BLaER1 treated with 17β-estradiol and CSF1 and Interleukin-3, amounts not matched to agents 10 nM and 100 nM (cell line): ENCODE measurements around the gene ADGRD1.

Source experiments
- H3K27ac ChIP-seq, 11 experiments: shearing (Covaris generic); formaldehyde crosslinking; 2 replicates each; pipeline ENCODE4 v1.8.1; 2022
- H3K27me3 ChIP-seq, 11 experiments: shearing (Covaris generic); formaldehyde crosslinking; 2 replicates each; pipeline ENCODE4 v1.8.1; 2022
- H3K36me3 ChIP-seq, 11 experiments: shearing (Covaris generic); formaldehyde crosslinking; 2 replicates each; pipeline ENCODE4 v1.8.1; 2022
- H3K4me1 ChIP-seq, 10 experiments: shearing (Covaris generic); formaldehyde crosslinking; 2 replicates each; pipeline ENCODE4 v1.8.1; 2022
- H3K4me2 ChIP-seq, 11 experiments: shearing (Covaris generic); formaldehyde crosslinking; 2 replicates each; pipeline ENCODE4 v1.8.1; 2022
- H3K4me3 ChIP-seq, 10 experiments: shearing (Covaris generic); formaldehyde crosslinking; 2 replicates each; pipeline ENCODE4 v1.8.1; 2022
- H3K9ac ChIP-seq, 11 experiments: shearing (Covaris generic); formaldehyde crosslinking; 2 replicates each; pipeline ENCODE4 v1.8.1; 2022
- H3K9me3 ChIP-seq, 11 experiments: shearing (Covaris generic); formaldehyde crosslinking; replicated peaks in 1 of 11; 2 replicates each; pipeline ENCODE4 v1.8.1; 2022
- H4K20me1 ChIP-seq, 11 experiments: shearing (Covaris generic); formaldehyde crosslinking; 2 replicates each; pipeline ENCODE4 v1.8.1; 2022
- Cebpa-rat ChIP-seq, 11 experiments: shearing (Covaris generic); IDR thresholded peaks; 2 replicates each; pipeline ENCODE4 v1.8.1; 2022

ADGRD1 gene

GRCh38 chr12:131047789-131048610 is 94.3 kb downstream of the ADGRD1 start:
- no peak for TF ChIP-seq Cebpa-rat (IDR thresholded peaks at IDR 0.05)
- H3K9ac ChIP-seq, result peak overlapping the region in 10 of 11 experiments; percentile 11 to 74 (median 49); a peak in 14 of 22 replicates

GRCh38 chr12:131048611-131048990 is 94.9 kb downstream of the ADGRD1 start:
- peak overlapping the region in 5 of 10 experiments; percentile 12 to 39 (median 18); a peak in 5 of 20 replicates for H3K4me3 ChIP-seq
- H3K4me2 ChIP-seq, result peak overlapping the region; percentile 80 to 95 (median 92)
- peaks cover 0 to 8% (median 0%) of the 10 kb centered on the region in 11 experiments; a peak in 2 of 22 replicates for H3K9me3 ChIP-seq
- H3K4me1 ChIP-seq, result peaks cover 53 to 92% (median 89%) of the 10 kb centered on the region in 10 experiments
- H3K36me3 ChIP-seq, result no peaks in the 10 kb centered on the region
- no peaks in the 10 kb centered on the region for H4K20me1 ChIP-seq
- H3K9ac ChIP-seq, result peak overlapping the region in 8 of 11 experiments; percentile 35 to 74 (median 54); a peak in 13 of 22 replicates
- H3K27me3 ChIP-seq, result peaks cover 0 to 4% (median 0%) of the 10 kb centered on the region in 11 experiments; a peak in 5 of 22 replicates
- H3K27ac ChIP-seq, result peak overlapping the region in 9 of 11 experiments; percentile 6 to 84 (median 62); a peak in 16 of 22 replicates
- no peak for TF ChIP-seq Cebpa-rat (IDR thresholded peaks at IDR 0.05)

More at GRCh38 chr12:131047789-131048610, 94.3 kb downstream of the ADGRD1 start:
- peaks cover 59 to 92% (median 89%) of the 10 kb centered on the region in 10 experiments for H3K4me1 ChIP-seq
- peaks cover 0 to 8% (median 0%) of the 10 kb centered on the region in 11 experiments; a peak in 2 of 22 replicates for H3K9me3 ChIP-seq
- peak overlapping the region; percentile 80 to 95 (median 92) for H3K4me2 ChIP-seq
- H4K20me1 ChIP-seq, result no peaks in the 10 kb centered on the region
- H3K27me3 ChIP-seq, result peaks cover 0 to 10% (median 0%) of the 10 kb centered on the region in 11 experiments; a peak in 5 of 22 replicates
- peak overlapping the region in 10 of 11 experiments; percentile 49 to 84 (median 62); a peak in 21 of 22 replicates for H3K27ac ChIP-seq
- H3K36me3 ChIP-seq, result no peaks in the 10 kb centered on the region
- H3K4me3 ChIP-seq, result peak overlapping the region in 6 of 10 experiments; percentile 7 to 39 (median 16); a peak in 9 of 20 replicates

DNA sequence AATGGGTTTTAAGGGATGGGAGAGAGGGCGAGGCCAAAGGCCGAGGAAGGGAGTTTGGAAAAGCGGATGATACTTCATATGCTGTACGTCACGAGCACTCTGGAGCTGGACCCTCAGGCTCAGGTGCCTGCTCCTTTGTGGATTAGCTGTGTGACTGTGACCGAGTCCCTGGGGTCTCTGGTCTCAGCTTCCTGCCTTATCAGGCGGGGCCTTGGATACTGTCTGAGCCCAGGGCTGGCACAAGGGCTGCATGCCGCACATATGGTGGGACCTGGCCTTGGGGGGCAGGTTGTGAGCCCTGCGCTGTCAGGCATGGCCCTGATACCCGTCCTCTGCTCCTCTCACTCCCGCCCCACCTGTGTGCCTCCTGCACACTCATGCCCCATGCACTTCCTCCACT is 95.3 kb downstream of the ADGRD1 start:
- Histone ChIP-seq H3K4me1 (peaks cover 49 to 92% (median 89%) of the 10 kb centered on the region in 10 experiments), H3K9me3 (peaks cover 0 to 8% (median 0%) of the 10 kb centered on the region in 11 experiments; a peak in 2 of 22 replicates), H3K4me3 (peak overlapping the region in 2 of 10 experiments; percentile 18 to 37; a peak in 3 of 20 replicates), H3K9ac (peak overlapping the region in 7 of 11 experiments; percentile 35 to 74 (median 61); a peak in 12 of 22 replicates), H3K36me3 (no peaks in the 10 kb centered on the region), H4K20me1 (no peaks in the 10 kb centered on the region), H3K4me2 (peak overlapping the region; percentile 80 to 95 (median 92)), H3K27me3 (peaks cover 0 to under 1% (median 0%) of the 10 kb centered on the region in 11 experiments; a peak in 1 of 22 replicates), H3K27ac (peak overlapping the region in 8 of 11 experiments; percentile 6 to 84 (median 68); a peak in 15 of 22 replicates)
- TF ChIP-seq Cebpa-rat (IDR thresholded peaks at IDR 0.05), result no peak

GRCh38 chr12:131049549-131050339 is 96.0 kb downstream of the ADGRD1 start:
- Histone ChIP-seq H4K20me1 (no peaks in the 10 kb centered on the region), H3K4me1 (peaks cover 43 to 93% (median 89%) of the 10 kb centered on the region in 10 experiments)

GRCh38 chr12:131050463-131051154 is 96.9 kb downstream of the ADGRD1 start:
- H3K36me3 ChIP-seq, result no peaks in the 10 kb centered on the region
- H3K4me1 ChIP-seq, result peaks cover 38 to 93% (median 89%) of the 10 kb centered on the region in 10 experiments
- peak overlapping the region in 1 of 11 experiments; percentile 15; a peak in 3 of 22 replicates for H3K9ac ChIP-seq
- H3K4me3 ChIP-seq, result peak overlapping the region in 2 of 10 experiments; percentile 18 to 32; a peak in 1 of 20 replicates
- H3K27me3 ChIP-seq, result peaks cover 0 to 17% (median 0%) of the 10 kb centered on the region in 11 experiments; a peak in 7 of 22 replicates
- no peak for TF ChIP-seq Cebpa-rat (IDR thresholded peaks at IDR 0.05)
- H4K20me1 ChIP-seq, result no peaks in the 10 kb centered on the region
- peaks cover 0 to 8% (median 0%) of the 10 kb centered on the region in 11 experiments; a peak in 2 of 22 replicates for H3K9me3 ChIP-seq
- peak overlapping the region; percentile 80 to 95 (median 92); a peak in 21 of 22 replicates for H3K4me2 ChIP-seq
- H3K27ac ChIP-seq, result peak overlapping the region in 9 of 11 experiments; percentile 9 to 83 (median 62); a peak in 16 of 22 replicates

More at GRCh38 chr12:131049549-131050339, 96.0 kb downstream of the ADGRD1 start:
- Histone ChIP-seq H3K27me3 (peaks cover 0 to 8% (median 0%) of the 10 kb centered on the region in 11 experiments; a peak in 6 of 22 replicates), H3K27ac (peak overlapping the region in 9 of 11 experiments; percentile 6 to 84 (median 65); a peak in 18 of 22 replicates), H3K4me3 (peak overlapping the region in 2 of 10 experiments; percentile 18 to 32; a peak in 2 of 20 replicates), H3K4me2 (peak overlapping the region; percentile 80 to 95 (median 92)), H3K9ac (peak overlapping the region in 2 of 11 experiments; percentile 74; a peak in 3 of 22 replicates), H3K9me3 (peaks cover 0 to 8% (median 0%) of the 10 kb centered on the region in 11 experiments; a peak in 2 of 22 replicates), H3K36me3 (no peaks in the 10 kb centered on the region)
- TF ChIP-seq Cebpa-rat (IDR thresholded peaks at IDR 0.05), result no peak

GRCh38 chr12:131051155-131051473 is 97.4 kb downstream of the ADGRD1 start:
- peaks cover 39 to 98% (median 94%) of the 10 kb centered on the region in 10 experiments for H3K4me1 ChIP-seq
- peaks cover 0 to 22% (median 0%) of the 10 kb centered on the region in 11 experiments; a peak in 7 of 22 replicates for H3K27me3 ChIP-seq
- H3K36me3 ChIP-seq, result no peaks in the 10 kb centered on the region
- peaks cover 0 to 8% (median 0%) of the 10 kb centered on the region in 11 experiments; a peak in 2 of 22 replicates for H3K9me3 ChIP-seq
- TF ChIP-seq Cebpa-rat (IDR thresholded peaks at IDR 0.05), result no peak
- no peaks in the 10 kb centered on the region for H4K20me1 ChIP-seq
- peak overlapping the region in 3 of 11 experiments; percentile 69 to 83 (median 82); a peak in 5 of 22 replicates for H3K27ac ChIP-seq
- H3K9ac ChIP-seq, result no peak overlapping the region
- no peak overlapping the region for H3K4me3 ChIP-seq
- H3K4me2 ChIP-seq, result peak overlapping the region in 9 of 11 experiments; percentile 80 to 95 (median 92); a peak in 16 of 22 replicates

GRCh38 chr12:131052063-131052781 is 98.5 kb downstream of the ADGRD1 start:
- H3K27ac ChIP-seq, result peak overlapping the region in 1 of 11 experiments; percentile 12; a peak in 2 of 22 replicates
- no peak overlapping the region; a peak in 1 of 22 replicates for H3K9ac ChIP-seq
- no peak overlapping the region for H3K4me3 ChIP-seq
- no peaks in the 10 kb centered on the region for H3K36me3 ChIP-seq
- H3K27me3 ChIP-seq, result peaks cover 0 to 33% (median under 1%) of the 10 kb centered on the region in 11 experiments; a peak in 9 of 22 replicates
- H3K4me2 ChIP-seq, result peak overlapping the region in 8 of 11 experiments; percentile 34 to 95 (median 80); a peak in 15 of 22 replicates
- TF ChIP-seq Cebpa-rat (IDR thresholded peaks at IDR 0.05), result no peak
- H4K20me1 ChIP-seq, result no peaks in the 10 kb centered on the region
- H3K4me1 ChIP-seq, result peaks cover 45 to 100% (median 99%) of the 10 kb centered on the region in 10 experiments
- peaks cover 0 to 8% (median 0%) of the 10 kb centered on the region in 11 experiments; a peak in 2 of 22 replicates for H3K9me3 ChIP-seq
